Tibial artery (tissue), 4 donors: Measurements from ENCODE around the gene HPSE2.

ENCODE experiments used
- DNase-seq, 2 donors: peaks; one replicate each; pipeline ENCODE4 v3.0.0-alpha.2; 2019
- H3K27ac ChIP-seq, 2 donors: fragments of 200-600 bp; sonication (generic) in 1 of 2; 1 replicate in 1 of 2; 2 replicates in 1 of 2; pipeline ENCODE4 v1.5.1; 2018 to 2019; ENCODE audit warnings: mild to moderate bottlenecking in 1 of 2
- H3K27me3 ChIP-seq, 2 donors: fragments of 200-600 bp; sonication (generic) in 1 of 2; one replicate each; pipeline versions ENCODE4 v1.5.1 to v1.6.0; 2016 to 2019
- H3K36me3 ChIP-seq, 3 donors: fragments of 200-600 bp; sonication (generic) in 2 of 3; one replicate each; pipeline ENCODE4 v1.5.1; 2016 to 2019; ENCODE audit warnings: mild to moderate bottlenecking in 2 of 3
- H3K4me1 ChIP-seq, 4 donors: fragments of 200-600 bp; sonication (generic) in 2 of 4; 1 replicate in 3 of 4; 2 replicates in 1 of 4; pipeline ENCODE4 v1.5.1; 2016 to 2019
- H3K4me3 ChIP-seq, 2 donors: fragments of 200-600 bp; sonication (generic) in 1 of 2; 1 replicate in 1 of 2; 2 replicates in 1 of 2; pipeline ENCODE4 v1.5.1; 2018 to 2019; ENCODE audit warnings: mild to moderate bottlenecking in 2 of 2
- H3K9me3 ChIP-seq, 3 donors: fragments of 200-600 bp; sonication (generic) in 1 of 3; one replicate each; pipeline ENCODE4 v1.5.1; 2016 to 2019
- CTCF ChIP-seq, 2 experiments: fragments of 200-600 bp in 1 of 2; fragments of 450-650 bp in 1 of 2; IDR thresholded peaks; one replicate each; pipeline ENCODE4 v1.5.1; 2017 to 2019; ENCODE audit warnings: antibody characterized with exemption in 2 of 2, mild to moderate bottlenecking in 1 of 2, moderate library complexity in 1 of 2
- intact Hi-C: fragments of 100-400 bp; cut with DNase I; formaldehyde crosslinking; loops from one replicate; pipeline ENCODE4 v1.15.0; 2023; ENCODE audit warnings: low total_unique reads

Gene HPSE2

GRCh38 chr10:98458809-98459784, 776.6 kb downstream of the HPSE2 start:
- DNase-seq = no peak
- Histone ChIP-seq H3K36me3 (no peaks in the 10 kb centered on the region), H3K4me3 (no peak overlapping the region), H3K27me3 (no peaks in the 10 kb centered on the region), H3K27ac (no peak overlapping the region), H3K4me1 (peaks cover 0 to 12% (median 2%) of the 10 kb centered on the region in 4 donors), H3K9me3 (no peaks in the 10 kb centered on the region)
- intact Hi-C loops = no loop called here
- no peak for TF ChIP-seq CTCF (IDR thresholded peaks at IDR 0.05)

GRCh38 chr10:98457721-98458120, 777.9 kb downstream of the HPSE2 start:
- no peaks in the 10 kb centered on the region for H3K36me3 ChIP-seq
- no peak for DNase-seq
- peaks cover 0 to 12% (median 2%) of the 10 kb centered on the region in 4 donors for H3K4me1 ChIP-seq
- no peak overlapping the region for H3K27ac ChIP-seq
- no peaks in the 10 kb centered on the region for H3K9me3 ChIP-seq
- no peak for TF ChIP-seq CTCF (IDR thresholded peaks at IDR 0.05)
- no peak overlapping the region for H3K4me3 ChIP-seq
- intact Hi-C loops = no loop called here
- no peaks in the 10 kb centered on the region for H3K27me3 ChIP-seq

- no peaks in the 10 kb centered on the region for H3K36me3 ChIP-seq
- H3K27ac ChIP-seq = no peak overlapping the region
- intact Hi-C loops = no loop called here
- no peak for TF ChIP-seq CTCF (IDR thresholded peaks at IDR 0.05)
- no peak overlapping the region for H3K4me3 ChIP-seq
- no peaks in the 10 kb centered on the region for H3K27me3 ChIP-seq
- no peak for DNase-seq
- H3K4me1 ChIP-seq = peaks cover 0 to 12% (median 2%) of the 10 kb centered on the region in 4 donors
- H3K9me3 ChIP-seq = no peaks in the 10 kb centered on the region
These were observed 778.8 kb downstream of the HPSE2 start for GRCh38 chr10:98456686-98457482.

GRCh38 chr10:98456043-98456570, 779.5 kb downstream of the HPSE2 start:
- Histone ChIP-seq H3K27me3 (no peaks in the 10 kb centered on the region), H3K4me1 (peaks cover 0 to 9% (median 1%) of the 10 kb centered on the region in 4 donors), H3K9me3 (no peaks in the 10 kb centered on the region), H3K27ac (no peak overlapping the region), H3K4me3 (no peak overlapping the region), H3K36me3 (no peaks in the 10 kb centered on the region)
- intact Hi-C loops = no loop called here
- no peak for TF ChIP-seq CTCF (IDR thresholded peaks at IDR 0.05)
- no peak for DNase-seq

- Histone ChIP-seq H3K4me1 (no peaks in the 10 kb centered on the region), H3K36me3 (no peaks in the 10 kb centered on the region), H3K27me3 (no peaks in the 10 kb centered on the region), H3K9me3 (no peaks in the 10 kb centered on the region), H3K4me3 (no peak overlapping the region), H3K27ac (no peak overlapping the region)
- DNase-seq = no peak
- TF ChIP-seq CTCF (IDR thresholded peaks at IDR 0.05) = no peak
- intact Hi-C loops = no loop called here
These were observed 781.9 kb downstream of the HPSE2 start for GRCh38 chr10:98453729-98454128.
